Large intestine (tissue), 3 donors: ENCODE results near the gene SLC6A6. TPM values are rescaled to one million over a fixed set of nuclear protein-coding genes. Genes with fewer than 3 reads are reported as not detected.

Source experiments
- DNase-seq, 2 donors: peaks; one replicate each; pipeline versions ENCODE4 v3.0.0 to v3.0.0-alpha.2; 2013
- H3K27ac ChIP-seq: one replicate; pipeline ENCODE4 v1.5.1; 2013; ENCODE audit warnings: low read length
- H3K27me3 ChIP-seq: 2 replicates; pipeline ENCODE4 v1.6.1; 2013; ENCODE audit warnings: low read length; ENCODE audit not compliant: control insufficient read depth, insufficient read depth
- H3K36me3 ChIP-seq: 2 replicates; pipeline ENCODE4 v1.6.1; 2013; ENCODE audit warnings: low read length; ENCODE audit not compliant: control insufficient read depth, insufficient read depth
- H3K4me1 ChIP-seq: one replicate; pipeline ENCODE4 v1.6.1; 2013; ENCODE audit warnings: low read length; ENCODE audit not compliant: control insufficient read depth, insufficient read depth
- H3K4me3 ChIP-seq: one replicate; pipeline ENCODE4 v1.5.1; 2013; ENCODE audit warnings: low read length
- H3K9me3 ChIP-seq: one replicate; pipeline ENCODE4 v1.6.1; 2013; ENCODE audit warnings: mild to moderate bottlenecking, low read depth, low read length, moderate library complexity; ENCODE audit not compliant: control insufficient read depth
- WGBS: methylation state at CpG from one replicate; pipeline ENCODE4 v1.1.5; 2013; ENCODE audit warnings: low lambda C conversion rate; ENCODE audit not compliant: insufficient coverage; 5-methylcytosine and 5-hydroxymethylcytosine counted together
- polyA plus RNA-seq: library from polyadenylated mRNA; unstranded; fragments of 120-200 nt; gene quantifications from one replicate; pipeline ENCODE4 v1.2.1, GENCODE V29; 2013

The SLC6A6 gene
- polyA plus RNA-seq, 1 donor: 16.4 TPM

GRCh38 chr3:14521611-14522010 lies 119.2 kb downstream of the SLC6A6 start:
- H3K9me3 ChIP-seq: no peaks in the 10 kb centered on the region
- DNase-seq: no peak
- no peaks in the 10 kb centered on the region for H3K36me3 ChIP-seq
- WGBS: no CpG with 5 or more reads among the region's 12 CpGs
- no peaks in the 10 kb centered on the region for H3K4me1 ChIP-seq
- no peaks in the 10 kb centered on the region for H3K27me3 ChIP-seq
- no peak overlapping the region for H3K27ac ChIP-seq
- H3K4me3 ChIP-seq: no peak overlapping the region

DNA sequence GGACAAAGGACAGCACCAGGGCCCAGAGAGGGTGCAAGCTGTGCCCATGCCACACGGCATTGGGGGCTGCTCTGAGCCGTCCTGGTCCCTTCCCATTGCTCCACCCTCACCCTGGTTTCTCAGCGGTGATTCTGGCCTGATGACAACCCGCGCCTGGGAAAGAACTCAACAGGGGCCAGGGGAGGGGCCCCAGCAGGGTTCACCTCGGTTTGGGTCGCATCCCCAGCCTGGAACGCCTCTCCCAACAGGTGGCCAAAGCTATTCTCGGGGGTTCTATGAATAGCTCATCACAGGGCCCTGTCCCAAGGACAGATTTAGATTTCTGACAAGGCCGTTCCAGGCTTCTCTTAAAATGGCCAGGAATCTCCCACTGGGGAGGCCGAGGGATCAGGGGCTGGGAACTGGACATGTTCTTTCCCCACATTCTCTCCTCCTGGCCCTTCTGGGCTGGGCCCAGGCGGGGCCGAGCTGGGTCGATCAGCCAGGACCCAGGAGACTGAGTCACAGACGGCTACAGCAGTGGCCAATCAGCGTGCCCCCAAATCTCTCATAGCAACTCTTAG lies 119.8 kb downstream of the SLC6A6 start:
- WGBS: no CpG with 5 or more reads among the region's 16 CpGs
- Histone ChIP-seq H3K36me3 (no peaks in the 10 kb centered on the region), H3K27ac (no peak overlapping the region), H3K4me3 (no peak overlapping the region), H3K4me1 (no peaks in the 10 kb centered on the region), H3K9me3 (no peaks in the 10 kb centered on the region), H3K27me3 (no peaks in the 10 kb centered on the region)
- no peak for DNase-seq

DNA sequence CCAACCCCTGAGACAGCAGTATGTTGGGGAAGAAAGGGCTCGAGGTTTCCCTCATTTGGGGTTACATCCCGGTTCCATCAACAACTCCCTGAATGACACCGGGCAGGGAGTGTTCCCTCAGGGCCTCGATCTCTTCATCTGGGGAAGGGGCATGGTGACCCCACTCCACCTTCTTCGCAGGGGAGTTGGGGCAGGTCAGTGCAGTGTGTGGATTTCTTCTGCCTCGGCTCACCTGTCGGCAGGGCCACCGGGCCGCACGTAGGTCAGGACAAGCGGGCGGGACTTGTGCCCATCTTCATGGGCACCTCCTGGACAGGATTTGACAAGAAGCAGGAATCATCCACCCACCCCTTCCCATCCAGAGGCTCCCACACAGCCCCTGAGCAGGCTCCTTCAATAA lies 120.4 kb downstream of the SLC6A6 start:
- H3K36me3 ChIP-seq: no peaks in the 10 kb centered on the region
- H3K27me3 ChIP-seq: no peaks in the 10 kb centered on the region
- H3K4me3 ChIP-seq: no peak overlapping the region
- H3K9me3 ChIP-seq: no peaks in the 10 kb centered on the region
- no peaks in the 10 kb centered on the region for H3K4me1 ChIP-seq
- DNase-seq: no peak
- WGBS: no CpG with 5 or more reads among the region's 12 CpGs
- no peak overlapping the region for H3K27ac ChIP-seq

- H3K36me3 ChIP-seq: no peaks in the 10 kb centered on the region
- WGBS: no CpG with 5 or more reads among the region's 7 CpGs
- H3K27me3 ChIP-seq: no peaks in the 10 kb centered on the region
- no peaks in the 10 kb centered on the region for H3K9me3 ChIP-seq
- no peak overlapping the region for H3K4me3 ChIP-seq
- no peaks in the 10 kb centered on the region for H3K4me1 ChIP-seq
- H3K27ac ChIP-seq: no peak overlapping the region
- no peak for DNase-seq
Observed at GRCh38 chr3:14523792-14524191, 121.4 kb downstream of the SLC6A6 start.

DNA sequence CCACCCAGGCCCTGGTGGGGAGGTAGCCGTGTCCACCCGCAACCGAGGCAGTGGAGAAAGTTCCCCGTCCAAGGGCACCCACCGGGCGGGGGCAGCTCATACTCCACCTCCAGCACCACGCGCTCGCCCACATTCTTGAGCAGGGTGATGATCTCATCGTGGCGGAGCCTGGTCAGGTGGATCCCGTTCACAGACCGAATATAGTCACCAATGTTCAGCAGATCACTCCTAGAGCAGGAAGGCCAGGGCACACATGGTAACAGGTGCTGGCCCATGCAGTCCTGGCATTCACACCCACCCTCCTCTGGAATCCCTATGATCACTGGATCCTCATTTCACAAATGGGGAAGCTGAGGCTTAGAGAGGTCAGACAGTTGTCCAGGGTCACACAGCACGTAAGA lies 121.9 kb downstream of the SLC6A6 start:
- WGBS: no CpG with 5 or more reads among the region's 14 CpGs
- no peak overlapping the region for H3K27ac ChIP-seq

DNA sequence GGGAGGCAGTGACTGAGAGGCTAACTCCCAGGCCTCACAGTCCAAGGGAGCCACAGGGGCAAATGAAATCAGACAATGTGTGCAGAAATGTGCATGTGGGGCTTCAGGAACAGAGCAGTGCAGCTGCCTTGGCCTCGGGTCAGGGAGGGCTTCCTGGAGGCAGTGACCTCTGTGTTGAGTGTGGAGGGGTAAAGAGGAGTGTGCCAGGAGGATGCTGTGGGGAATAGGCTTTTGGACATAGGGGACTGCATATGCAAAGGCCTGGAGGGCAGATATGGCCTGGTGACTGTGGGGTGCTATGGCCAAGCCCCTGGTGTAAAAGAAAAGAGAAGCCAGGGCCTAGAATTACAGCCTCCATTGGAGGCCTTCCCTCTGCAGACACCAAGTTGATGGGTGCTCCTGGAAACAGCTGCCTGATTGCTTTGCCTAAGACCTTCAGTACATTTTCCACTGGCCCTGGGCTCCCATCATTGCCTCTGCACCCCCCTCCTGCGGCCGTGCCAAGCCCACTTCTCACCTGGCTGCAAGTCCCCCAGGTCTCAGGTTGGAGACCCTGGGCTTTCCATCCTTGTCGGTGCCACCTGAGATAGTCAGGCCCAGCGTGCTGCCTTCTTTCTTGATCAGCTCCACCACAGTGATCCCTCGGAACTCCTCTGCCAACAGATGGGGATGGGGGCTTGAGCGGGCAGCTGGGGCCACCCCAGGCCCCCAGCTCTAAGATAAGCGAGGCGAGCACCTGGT lies 122.7 kb downstream of the SLC6A6 start:
- Histone ChIP-seq H3K27ac (no peak overlapping the region), H3K4me1 (no peaks in the 10 kb centered on the region), H3K36me3 (no peaks in the 10 kb centered on the region), H3K27me3 (no peaks in the 10 kb centered on the region), H3K4me3 (no peak overlapping the region), H3K9me3 (no peaks in the 10 kb centered on the region)
- DNase-seq: no peak
- no CpG with 5 or more reads among the region's 9 CpGs for WGBS

More for the DNA sequence above, 121.9 kb downstream of the SLC6A6 start:
- no peak for DNase-seq
- Histone ChIP-seq H3K27me3 (no peaks in the 10 kb centered on the region), H3K36me3 (no peaks in the 10 kb centered on the region), H3K9me3 (no peaks in the 10 kb centered on the region), H3K4me1 (no peaks in the 10 kb centered on the region), H3K4me3 (no peak overlapping the region)

- H3K27me3 ChIP-seq: no peaks in the 10 kb centered on the region
- H3K9me3 ChIP-seq: no peaks in the 10 kb centered on the region
- WGBS: 53% methylated on average over 3 of the region's 17 CpGs
- H3K4me1 ChIP-seq: no peaks in the 10 kb centered on the region
- H3K27ac ChIP-seq: no peak overlapping the region
- no peaks in the 10 kb centered on the region for H3K36me3 ChIP-seq
- H3K4me3 ChIP-seq: no peak overlapping the region
- DNase-seq: peak in 1 of 2 donors; percentile 18
Observed at GRCh38 chr3:14525685-14526631, 123.6 kb downstream of the SLC6A6 start.

GRCh38 chr3:14528081-14528480 lies 125.7 kb downstream of the SLC6A6 start:
- no peak overlapping the region for H3K4me3 ChIP-seq
- no peak overlapping the region for H3K27ac ChIP-seq
- no peaks in the 10 kb centered on the region for H3K36me3 ChIP-seq
- H3K4me1 ChIP-seq: peaks cover 3% of the 10 kb centered on the region
- H3K9me3 ChIP-seq: no peaks in the 10 kb centered on the region
- WGBS: 100% methylated on average over 1 of the region's 3 CpGs
- DNase-seq: no peak
- no peaks in the 10 kb centered on the region for H3K27me3 ChIP-seq

DNA sequence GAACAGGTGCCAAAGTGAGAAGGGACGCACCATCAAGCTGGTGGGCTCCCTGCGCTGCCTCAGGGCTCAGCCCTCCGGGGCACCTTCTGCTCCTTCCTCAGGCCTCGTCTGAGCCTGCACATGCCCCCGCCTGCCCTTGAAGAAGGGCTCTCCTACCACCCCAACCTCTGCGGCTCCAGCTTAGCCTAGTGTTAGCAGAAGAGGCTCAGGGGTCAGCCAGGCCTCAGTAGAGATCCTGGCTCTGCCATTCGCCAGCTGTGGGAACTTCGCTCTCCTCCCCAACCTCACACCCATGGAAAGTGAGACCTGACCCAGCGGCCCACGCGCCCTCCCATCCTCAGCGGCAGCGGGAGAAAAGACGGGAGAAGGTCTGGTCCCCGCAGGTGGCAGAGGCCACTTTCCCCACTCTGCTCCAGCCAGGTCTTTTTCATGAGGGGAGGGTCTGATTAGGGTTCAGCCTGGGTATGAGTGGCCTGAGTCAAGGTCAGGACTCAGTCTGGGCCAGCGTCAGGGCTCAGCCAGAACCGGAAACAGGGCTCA lies 129.5 kb downstream of the SLC6A6 start:
- peaks cover 3% of the 10 kb centered on the region for H3K4me1 ChIP-seq
- WGBS: no CpG with 5 or more reads among the region's 17 CpGs
- no peak overlapping the region for H3K4me3 ChIP-seq
- DNase-seq: no peak
- no peaks in the 10 kb centered on the region for H3K36me3 ChIP-seq
- H3K9me3 ChIP-seq: no peaks in the 10 kb centered on the region
- no peak overlapping the region for H3K27ac ChIP-seq
- no peaks in the 10 kb centered on the region for H3K27me3 ChIP-seq
